Measurements from ENCODE around the gene EIF2S3B.
A peak's percentile ranks its signal among the peaks of the same experiment; 100 is the strongest.

Gene EIF2S3B

GRCh38 chr12:10554228-10554755, 48.6 kb downstream of the EIF2S3B start:
- H3K9ac ChIP-seq (ENCODE audit: low read depth, low read length), result peak overlapping the region; percentile 32
- H3K79me2 ChIP-seq (ENCODE audit: insufficient read depth, low read length), result no peaks in the 10 kb centered on the region
- H3K4me1 ChIP-seq (ENCODE audit: insufficient read depth, low read length), result peaks cover 45% of the 10 kb centered on the region
- H3K27ac ChIP-seq (ENCODE audit: low read length), result peak overlapping the region; percentile 76
- DNase-seq (peak; percentile 46), ATAC-seq (ENCODE audit: insufficient read depth, low read depth) (peak; percentile 64)
- H4K20me1 ChIP-seq (ENCODE audit: insufficient read depth, low read length), result no peaks in the 10 kb centered on the region
- H3K4me2 ChIP-seq (ENCODE audit: insufficient read depth, low read length), result peak overlapping the region; percentile 54
- peak overlapping the region; percentile 48 for H2AFZ ChIP-seq (ENCODE audit: low read depth, low read length)
- no peak for TF ChIP-seq CTCF (IDR thresholded peaks at IDR 0.05; ENCODE audit: borderline replicate concordance, extremely low read depth, low read length, poor library complexity, severe bottlenecking)
- no peak for TF ChIP-seq EZH2 (IDR thresholded peaks at IDR 0.05; ENCODE audit: borderline replicate concordance, low read depth, low read length, severe bottlenecking)
- no peak overlapping the region; a peak in 1 of 4 replicates for H3K4me3 ChIP-seq (ENCODE audit: low read depth in 1 of 2, low read length in 2 of 2)
- no peaks in the 10 kb centered on the region for H3K27me3 ChIP-seq (ENCODE audit: insufficient read depth, low read length, poor library complexity)
- no peaks in the 10 kb centered on the region for H3K36me3 ChIP-seq (ENCODE audit: insufficient read depth, low read length)
- H3K9me3 ChIP-seq (ENCODE audit: insufficient read depth, low read length, severe bottlenecking), result peaks cover 4% of the 10 kb centered on the region

GRCh38 chr12:10554756-10555481, 49.2 kb downstream of the EIF2S3B start:
- no peaks in the 10 kb centered on the region for H3K79me2 ChIP-seq (ENCODE audit: insufficient read depth, low read length)
- DNase-seq (peak; percentile 57), ATAC-seq (ENCODE audit: insufficient read depth, low read depth) (peak; percentile 40)
- H2AFZ ChIP-seq (ENCODE audit: low read depth, low read length), result peak overlapping the region; percentile 48
- H3K4me3 ChIP-seq (ENCODE audit: low read depth in 1 of 2, low read length in 2 of 2), result peak overlapping the region in 1 of 2 experiments; percentile 13; a peak in 3 of 4 replicates
- H3K36me3 ChIP-seq (ENCODE audit: insufficient read depth, low read length), result no peaks in the 10 kb centered on the region
- H3K9me3 ChIP-seq (ENCODE audit: insufficient read depth, low read length, severe bottlenecking), result peaks cover 4% of the 10 kb centered on the region
- no peaks in the 10 kb centered on the region for H3K27me3 ChIP-seq (ENCODE audit: insufficient read depth, low read length, poor library complexity)
- no peak for TF ChIP-seq CTCF (IDR thresholded peaks at IDR 0.05; ENCODE audit: borderline replicate concordance, extremely low read depth, low read length, poor library complexity, severe bottlenecking)
- no peak for TF ChIP-seq EZH2 (IDR thresholded peaks at IDR 0.05; ENCODE audit: borderline replicate concordance, low read depth, low read length, severe bottlenecking)
- peak overlapping the region; percentile 76 for H3K27ac ChIP-seq (ENCODE audit: low read length)
- peaks cover 51% of the 10 kb centered on the region for H3K4me1 ChIP-seq (ENCODE audit: insufficient read depth, low read length)
- H3K9ac ChIP-seq (ENCODE audit: low read depth, low read length), result peak overlapping the region; percentile 32
- no peaks in the 10 kb centered on the region for H4K20me1 ChIP-seq (ENCODE audit: insufficient read depth, low read length)
- peak overlapping the region; percentile 54 for H3K4me2 ChIP-seq (ENCODE audit: insufficient read depth, low read length)

- Histone ChIP-seq H3K79me2 (ENCODE audit: insufficient read depth, low read length) (no peaks in the 10 kb centered on the region), H2AFZ (ENCODE audit: low read depth, low read length) (no peak overlapping the region), H3K4me2 (ENCODE audit: insufficient read depth, low read length) (no peak overlapping the region), H3K4me3 (ENCODE audit: low read depth in 1 of 2, low read length in 2 of 2) (no peak overlapping the region), H4K20me1 (ENCODE audit: insufficient read depth, low read length) (no peaks in the 10 kb centered on the region), H3K36me3 (ENCODE audit: insufficient read depth, low read length) (no peaks in the 10 kb centered on the region), H3K27ac (ENCODE audit: low read length) (no peak overlapping the region), H3K9me3 (ENCODE audit: insufficient read depth, low read length, severe bottlenecking) (peaks cover 4% of the 10 kb centered on the region), H3K9ac (ENCODE audit: low read depth, low read length) (no peak overlapping the region), H3K4me1 (ENCODE audit: insufficient read depth, low read length) (peaks cover 57% of the 10 kb centered on the region), H3K27me3 (ENCODE audit: insufficient read depth, low read length, poor library complexity) (no peaks in the 10 kb centered on the region)
- ATAC-seq (ENCODE audit: insufficient read depth, low read depth) (no peak), DNase-seq (no peak)
- no peak for TF ChIP-seq EZH2 (IDR thresholded peaks at IDR 0.05; ENCODE audit: borderline replicate concordance, low read depth, low read length, severe bottlenecking)
- no peak for TF ChIP-seq CTCF (IDR thresholded peaks at IDR 0.05; ENCODE audit: borderline replicate concordance, extremely low read depth, low read length, poor library complexity, severe bottlenecking)
These were observed 51.6 kb downstream of the EIF2S3B start for GRCh38 chr12:10557329-10557728.

All from DND-41 (cell line).